CD4-positive, alpha-beta T cell treated with Interleukin-17A for 1 hour (primary cell): ENCODE measurements around the gene RWDD2A.
A peak's percentile ranks its signal among the peaks of the same experiment; 100 is the strongest.
"Not testable (repeated sequence)": the region's sequence is repeated elsewhere in the genome, so short reads cannot be mapped to it uniquely, and the experiment has no call there.

Experiments
- DNase-seq: peaks from one replicate; pipeline ENCODE4 v3.0.0-alpha.2; 2020

The RWDD2A gene

DNA sequence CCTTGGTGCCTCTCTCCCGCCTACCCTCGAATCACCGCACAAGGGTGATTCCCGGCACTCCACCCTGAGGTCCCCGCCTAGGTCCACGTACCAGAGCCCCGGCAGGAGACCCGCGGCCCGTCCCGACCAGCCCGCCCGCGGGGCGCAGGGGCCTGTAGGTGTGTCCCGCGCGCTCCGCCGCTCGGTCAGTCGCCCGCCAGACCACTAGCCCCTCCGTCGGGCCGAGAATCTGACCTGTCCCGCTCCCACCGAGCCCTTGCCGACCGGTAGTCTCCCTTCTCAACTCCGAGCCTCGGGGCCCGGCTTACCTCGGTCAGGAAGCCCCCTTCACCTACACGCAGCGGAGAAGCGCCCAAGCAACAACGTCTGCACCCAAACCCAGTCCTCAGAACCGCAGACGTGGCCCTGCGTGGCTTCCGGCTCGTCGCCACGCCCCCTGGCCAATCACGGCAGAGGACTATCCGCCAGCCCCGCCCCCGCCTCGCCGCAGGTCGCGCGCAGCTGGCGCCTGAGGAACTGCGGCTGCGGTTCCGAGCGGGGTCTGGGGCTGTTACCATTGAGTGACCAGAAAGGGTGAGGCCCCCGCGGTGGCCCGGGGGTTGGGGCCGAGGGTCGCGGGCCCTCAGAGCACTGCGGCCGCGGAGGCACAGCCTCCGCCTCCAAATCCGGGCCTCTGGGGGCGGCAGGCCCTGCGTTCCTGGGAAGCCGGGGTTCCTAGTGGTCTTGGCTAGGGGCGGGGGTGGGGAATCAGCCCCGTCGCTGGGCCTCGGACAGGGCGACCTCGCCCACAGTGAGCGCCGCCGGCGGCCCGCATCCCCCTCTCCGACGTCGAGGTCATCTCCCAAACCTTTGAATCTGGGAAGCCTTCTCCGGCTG, at the start of gene RWDD2A, which contains the start of gene PGM3:
TSS of gene RWDD2A (plus strand) at position 487 of the 876 bp plus-strand sequence. CDS start 1,095 bp downstream, outside the sequence.
TSS of gene PGM3 (minus strand) at position 395 of the 876 bp plus-strand sequence. CDS start 2,253 bp downstream, outside the sequence.
- DNase-seq = peak; percentile 89

DNA sequence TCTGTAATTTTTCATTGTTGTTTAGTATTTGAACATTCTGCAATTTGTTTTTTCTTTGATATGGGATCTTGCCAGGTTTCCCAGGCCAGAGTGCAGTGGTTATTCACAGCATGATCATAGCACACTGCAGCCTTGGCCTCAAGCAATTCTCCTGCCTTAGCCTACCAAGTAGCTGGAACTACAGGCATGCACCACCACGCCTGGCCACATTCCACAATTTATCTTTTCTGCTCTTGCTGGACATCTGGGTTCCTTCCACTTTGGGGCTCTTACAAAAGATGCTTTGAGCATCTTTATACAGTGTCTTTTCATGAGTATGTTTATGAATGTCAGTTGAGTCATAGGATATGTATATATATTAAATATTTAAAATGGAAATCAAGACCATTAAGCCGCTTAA, 42.0 kb upstream of the RWDD2A start:
- DNase-seq = no peak

DNA sequence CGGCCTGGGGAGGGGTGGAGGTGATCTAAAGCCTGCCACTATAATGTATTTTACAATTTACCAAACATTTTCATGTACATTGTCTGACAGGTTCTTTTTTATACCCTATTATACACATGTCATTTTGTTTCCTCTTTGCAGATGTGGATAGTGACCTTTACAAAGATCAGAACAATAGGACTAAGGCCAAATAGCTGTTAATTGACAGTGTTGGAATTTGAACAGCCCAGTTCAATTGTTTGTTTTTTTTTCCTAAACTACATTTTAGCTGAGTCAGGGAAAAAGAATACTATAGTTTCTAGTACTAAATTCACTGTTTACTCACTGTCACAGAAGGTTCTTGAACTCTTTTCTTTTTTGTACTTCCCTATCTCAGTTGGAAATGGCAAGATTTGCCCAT, 40.2 kb upstream of the RWDD2A start:
- no peak for DNase-seq

DNA sequence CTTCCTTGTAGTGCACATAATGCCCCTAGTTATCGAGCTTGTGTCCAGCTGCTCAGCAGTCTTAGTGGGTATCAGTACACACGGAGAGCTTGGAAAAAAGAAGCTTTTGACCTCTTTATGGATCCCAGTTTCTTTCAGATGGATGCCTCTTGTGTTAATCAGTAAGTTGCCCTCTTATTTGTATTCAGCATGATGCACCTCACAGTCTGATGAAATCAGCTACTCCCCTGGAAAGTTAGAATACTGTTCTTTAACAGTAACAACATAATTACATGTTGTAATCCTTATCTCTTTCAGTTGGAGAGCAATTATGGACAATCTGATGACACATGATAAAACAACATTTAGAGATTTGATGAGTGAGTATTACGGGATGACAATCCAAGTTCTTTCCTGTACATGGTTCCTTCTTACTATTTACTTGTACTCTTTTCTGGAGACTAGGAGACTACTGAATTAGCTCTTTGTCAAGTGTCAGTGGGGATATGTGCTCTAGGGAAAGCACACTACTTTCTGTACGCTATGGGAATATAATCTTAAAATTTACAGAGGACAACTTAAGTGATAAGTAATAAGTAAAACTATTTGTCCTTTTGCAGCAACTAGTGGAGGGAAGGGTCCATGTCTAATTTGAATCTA, 39.2 kb upstream of the RWDD2A start:
- no peak for DNase-seq

DNA sequence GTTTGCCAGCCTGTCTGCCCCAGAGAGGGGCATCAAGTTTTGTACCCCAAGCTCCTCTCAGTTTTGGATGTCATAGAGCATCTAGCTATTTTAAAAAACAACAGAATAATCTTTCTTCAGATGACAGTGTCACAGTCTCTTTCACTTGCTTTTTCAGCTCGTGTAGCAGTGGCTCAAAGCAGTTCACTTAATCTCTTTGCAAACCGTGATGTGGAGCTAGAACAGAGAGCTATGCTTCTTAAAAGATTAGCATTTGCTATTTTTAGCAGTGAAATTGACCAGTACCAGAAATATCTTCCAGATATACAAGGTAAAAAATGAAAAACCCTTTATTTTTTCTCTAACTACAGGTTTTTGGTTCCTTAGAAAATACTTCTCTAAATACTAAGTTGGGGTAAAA, 37.4 kb upstream of the RWDD2A start:
- no peak for DNase-seq

DNA sequence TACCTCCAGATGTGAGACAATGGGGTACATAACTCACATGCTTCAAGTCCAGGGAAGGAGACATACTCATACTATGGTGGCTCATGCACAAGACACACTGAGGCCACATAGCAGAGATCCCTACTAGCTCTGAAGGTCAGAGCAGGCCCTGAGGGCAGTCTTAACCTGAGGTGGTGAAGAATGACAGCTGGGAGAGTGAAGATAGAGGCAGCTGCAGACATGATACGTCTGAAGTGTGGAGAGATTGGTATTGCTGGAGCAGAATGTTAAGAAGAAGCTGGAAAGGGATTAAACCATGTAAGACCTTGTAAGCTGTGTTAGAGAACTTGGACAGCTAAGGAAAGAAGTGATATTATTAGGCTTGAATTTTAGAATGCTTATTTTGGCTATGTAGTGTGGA, 33.0 kb upstream of the RWDD2A start:
- no peak for DNase-seq

DNA sequence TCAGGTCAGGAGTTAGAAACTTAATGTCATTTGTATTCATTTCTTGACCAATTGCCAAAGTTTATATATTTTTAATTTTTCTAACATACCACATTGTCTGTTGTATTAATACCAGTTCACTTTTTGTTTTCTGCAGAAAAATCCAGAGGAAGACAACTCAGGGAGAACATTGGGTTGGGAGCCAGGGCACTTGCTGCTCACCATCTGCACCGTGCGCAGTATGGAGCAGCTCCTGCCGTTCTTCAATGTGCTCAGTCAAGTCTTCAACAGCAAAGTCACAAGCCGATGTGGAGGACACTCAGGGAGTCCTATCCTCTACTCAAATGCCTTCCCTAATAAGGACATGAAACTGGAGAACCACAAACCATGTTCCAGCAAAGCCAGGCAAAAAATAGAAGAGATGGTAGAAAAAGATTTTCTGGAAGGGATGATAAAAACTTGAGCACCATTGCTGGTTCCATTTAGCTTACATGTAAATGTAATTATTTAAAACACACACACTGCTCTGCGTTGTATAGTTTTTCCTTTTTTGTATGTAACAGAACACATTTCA, 25.4 kb upstream of the RWDD2A start:
- DNase-seq = no peak

DNA sequence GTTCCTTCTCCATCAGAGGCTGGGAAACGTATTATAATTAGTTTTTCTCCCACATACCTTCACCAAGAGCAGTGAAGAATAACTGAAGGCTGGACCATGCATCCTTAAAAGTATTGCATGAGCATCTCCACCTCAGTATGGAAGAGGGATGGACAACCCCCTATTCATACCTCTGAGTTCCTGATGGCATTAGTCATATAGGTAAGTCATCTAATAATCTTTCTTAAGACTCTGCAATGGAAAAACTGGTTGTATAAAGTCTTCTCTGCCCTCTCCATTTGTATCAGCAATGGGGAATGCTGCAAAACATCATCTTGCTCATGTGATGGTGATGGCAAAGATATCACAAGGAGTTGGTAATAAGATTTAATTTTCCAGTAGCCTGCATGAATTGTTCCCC, 24.6 kb upstream of the RWDD2A start:
- no peak for DNase-seq

DNA sequence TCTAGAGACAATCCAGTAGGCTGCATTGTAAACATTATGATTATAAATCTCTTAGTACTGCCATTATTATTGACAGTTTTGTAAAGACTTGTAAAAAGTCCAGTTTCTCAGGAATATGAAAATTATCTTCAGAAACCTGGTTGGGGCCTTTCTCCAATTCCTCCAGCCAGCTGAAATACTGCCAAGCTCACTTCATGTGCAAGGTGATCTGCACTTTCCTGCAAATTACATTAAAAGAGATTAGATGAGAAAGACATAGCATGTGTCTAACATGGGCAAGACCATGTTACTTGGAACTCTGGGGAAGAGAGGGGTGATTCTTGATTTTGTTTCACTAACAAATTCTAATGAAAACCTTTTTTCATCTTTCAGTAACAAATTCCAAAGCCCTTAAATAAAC, 24.1 kb upstream of the RWDD2A start:
- no peak for DNase-seq

DNA sequence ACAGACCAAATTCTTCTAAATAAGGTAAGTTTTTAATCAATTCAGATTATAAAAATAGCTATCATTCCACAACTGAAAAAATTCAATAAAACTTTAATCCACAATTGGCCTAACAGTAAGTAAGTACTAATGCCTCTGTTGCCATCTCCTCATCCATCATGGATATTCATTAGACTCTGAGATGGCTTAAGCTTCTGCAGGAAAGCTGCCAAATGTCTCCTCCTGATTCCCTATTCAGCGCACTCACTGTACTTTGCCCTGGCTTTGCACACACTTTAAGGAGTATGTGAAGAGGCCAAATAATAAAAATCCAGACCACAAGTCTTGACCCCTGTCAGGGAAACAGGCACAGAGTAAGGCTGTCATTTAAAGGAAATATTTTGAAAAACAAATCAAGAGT, 23.6 kb upstream of the RWDD2A start:
- no peak for DNase-seq

DNA sequence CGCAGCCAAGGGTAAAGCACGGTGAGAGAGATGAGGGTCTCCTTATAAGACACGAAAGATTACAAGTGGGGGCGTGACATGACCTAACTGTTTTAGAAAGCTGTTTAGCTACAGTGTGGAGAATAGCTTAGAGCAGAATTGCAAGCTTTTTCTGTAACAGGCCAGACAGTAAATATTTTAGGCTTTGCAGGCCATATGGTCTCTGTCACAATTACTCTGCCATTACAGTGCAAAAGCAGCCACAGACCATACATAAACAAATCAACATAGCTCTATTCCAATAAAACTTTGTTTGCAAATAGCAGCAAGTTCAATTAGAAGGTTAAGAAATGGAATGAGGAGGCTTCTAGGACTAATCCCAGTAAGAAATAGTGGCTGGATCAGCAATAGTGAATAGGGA, 16.9 kb upstream of the RWDD2A start:
- DNase-seq = no peak

DNA sequence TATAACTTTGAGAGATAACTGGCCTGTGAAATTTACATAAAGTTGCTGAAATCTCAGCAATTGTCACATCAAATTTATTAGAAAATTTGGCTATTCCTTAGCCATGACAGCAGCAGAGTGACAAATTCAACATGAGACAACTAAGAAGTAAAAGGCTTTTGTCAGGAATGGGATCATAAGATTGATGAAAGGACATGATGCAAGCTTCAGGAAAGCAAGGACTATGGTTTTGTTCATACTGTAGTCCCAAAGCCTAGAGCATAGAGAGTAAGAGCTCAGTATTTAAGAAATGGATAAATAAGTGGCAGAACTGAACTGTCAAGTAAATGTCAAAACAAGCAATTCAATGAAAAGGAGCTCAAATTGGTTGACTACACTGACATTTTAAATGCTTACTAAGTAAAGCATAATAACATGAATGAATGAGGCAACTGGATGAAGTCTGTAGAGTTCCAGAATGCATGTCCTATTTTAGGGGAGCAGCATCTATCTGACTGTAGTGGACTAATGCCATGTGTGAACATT, 12.7 kb upstream of the RWDD2A start:
- DNase-seq = no peak

DNA sequence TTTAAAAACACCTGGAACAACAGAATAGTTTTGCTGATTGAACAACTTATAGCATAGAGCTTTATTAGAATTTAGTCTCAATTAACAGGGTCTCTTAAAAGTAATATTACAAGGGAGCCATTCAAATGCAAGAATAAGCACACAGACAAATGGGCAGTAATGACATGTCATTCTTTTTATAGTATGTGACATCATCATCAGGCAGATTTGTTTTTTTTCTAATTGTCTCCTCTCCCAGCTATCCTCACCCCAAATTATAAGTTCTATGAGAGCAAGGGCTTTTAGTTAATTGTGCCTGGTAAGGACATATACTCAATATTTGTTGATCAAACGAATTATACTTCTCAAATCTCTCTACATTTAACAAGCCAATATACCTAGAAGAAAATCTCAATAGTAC, 11.0 kb upstream of the RWDD2A start:
- no peak for DNase-seq

DNA sequence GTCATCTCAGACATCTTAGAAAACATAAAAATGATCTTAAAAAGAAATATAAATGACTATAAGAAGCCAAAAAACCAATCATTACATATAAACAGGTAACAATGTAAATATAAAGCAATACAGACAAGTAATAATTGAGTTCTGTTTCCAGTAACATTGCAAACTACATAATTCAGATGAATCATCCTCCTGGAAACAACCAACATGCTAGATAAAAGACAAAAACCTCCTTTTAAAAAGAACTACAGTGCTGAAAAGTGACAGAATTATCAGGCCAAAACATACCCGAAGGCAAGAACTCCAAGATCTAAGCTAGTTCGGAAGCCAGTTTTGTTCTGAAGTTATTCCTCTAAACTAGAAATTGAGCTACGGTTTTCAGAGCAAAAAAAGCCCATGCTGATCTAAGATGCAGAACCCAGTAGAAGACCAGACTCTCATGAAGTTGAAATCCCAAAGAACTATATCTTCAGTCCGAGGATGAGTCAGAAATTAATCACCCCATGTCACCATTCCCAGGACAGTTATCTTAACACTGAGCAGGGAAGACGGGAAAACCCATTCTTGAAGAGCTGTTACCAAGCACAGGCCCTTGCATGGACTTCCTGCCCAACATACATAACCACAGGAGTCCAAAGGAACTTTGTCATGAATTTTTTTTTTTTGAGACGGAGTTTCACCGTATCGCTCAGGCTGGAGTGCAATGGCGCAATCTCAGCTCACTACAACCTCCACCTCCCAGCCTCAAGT, 9.9 kb upstream of the RWDD2A start:
- no peak for DNase-seq

DNA sequence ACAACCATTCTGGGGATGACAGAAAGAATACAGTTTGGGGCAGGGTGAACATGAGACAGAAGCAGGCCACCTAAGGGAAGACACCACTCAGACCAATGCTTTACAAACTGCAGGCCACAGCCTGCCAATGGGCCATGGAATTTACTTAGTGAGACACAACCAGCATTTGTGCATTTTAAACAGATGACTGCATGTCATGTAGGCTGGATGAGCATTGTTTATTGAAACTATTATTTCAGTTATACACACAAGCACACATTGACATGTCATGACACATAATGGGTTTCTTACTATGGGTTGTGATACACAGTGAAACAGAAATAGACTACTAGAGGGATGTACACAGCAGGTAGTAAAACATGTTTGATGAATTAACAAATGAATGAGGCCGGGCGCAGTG, 8.1 kb upstream of the RWDD2A start:
- no peak for DNase-seq

DNA sequence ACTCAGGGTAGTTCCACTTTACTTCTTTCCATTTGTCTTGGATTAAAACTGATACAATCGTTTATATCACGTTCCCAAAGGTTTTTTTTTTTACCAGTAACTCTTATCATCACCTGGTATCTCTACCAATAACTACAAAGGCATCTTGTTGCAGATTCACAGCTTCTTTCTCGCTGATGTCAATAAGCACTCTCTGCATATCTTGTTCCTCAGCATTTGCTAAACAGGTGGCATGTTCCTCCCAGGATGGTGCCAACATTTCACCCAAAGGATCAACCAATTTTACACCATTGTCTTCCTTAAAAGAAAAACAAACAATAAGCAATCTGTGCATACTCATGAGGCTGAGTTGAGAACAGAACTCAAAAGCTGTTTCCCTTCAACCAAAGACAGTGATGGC, 4.7 kb upstream of the RWDD2A start:
- DNase-seq = no peak

DNA sequence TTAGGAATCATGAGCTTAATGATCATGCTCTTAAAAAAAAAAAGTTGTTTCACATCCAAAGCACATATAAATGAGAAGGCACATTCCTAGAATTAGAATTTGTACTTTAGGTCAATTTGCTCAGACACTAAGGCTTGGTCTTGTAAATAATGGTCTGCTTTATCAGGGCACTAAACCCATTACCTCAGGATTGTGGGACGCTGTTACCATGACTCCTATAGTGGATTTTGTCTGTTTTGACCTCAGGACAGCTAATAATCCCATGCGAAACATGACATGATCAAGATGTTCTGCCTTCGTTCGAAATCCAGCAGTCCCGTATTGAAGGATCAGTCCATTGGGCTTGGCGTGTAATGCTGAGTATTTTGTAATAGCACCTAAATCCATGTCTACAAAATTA, 2.5 kb upstream of the RWDD2A start:
- no peak for DNase-seq

DNA sequence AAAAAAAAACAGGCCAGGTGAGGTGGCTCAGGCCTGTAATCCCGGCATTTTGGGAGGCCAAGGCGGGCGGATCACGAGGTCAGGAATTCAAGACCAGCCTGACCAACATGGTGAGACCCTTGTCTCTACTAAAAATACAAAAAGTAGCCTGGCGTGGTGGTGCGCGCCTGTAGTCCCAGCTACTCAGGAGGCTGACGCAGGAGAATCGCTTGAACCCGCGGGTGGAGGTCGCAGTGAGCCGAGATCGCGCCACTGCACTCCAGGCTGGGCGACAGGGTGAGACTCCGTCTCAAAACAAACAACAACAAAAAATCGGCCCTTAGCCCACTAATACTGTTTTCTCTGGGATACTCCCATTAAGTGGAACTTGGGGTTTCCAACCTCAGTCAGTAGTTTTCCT, 1.2 kb upstream of the RWDD2A start:
- not testable (repeated sequence) for DNase-seq

DNA sequence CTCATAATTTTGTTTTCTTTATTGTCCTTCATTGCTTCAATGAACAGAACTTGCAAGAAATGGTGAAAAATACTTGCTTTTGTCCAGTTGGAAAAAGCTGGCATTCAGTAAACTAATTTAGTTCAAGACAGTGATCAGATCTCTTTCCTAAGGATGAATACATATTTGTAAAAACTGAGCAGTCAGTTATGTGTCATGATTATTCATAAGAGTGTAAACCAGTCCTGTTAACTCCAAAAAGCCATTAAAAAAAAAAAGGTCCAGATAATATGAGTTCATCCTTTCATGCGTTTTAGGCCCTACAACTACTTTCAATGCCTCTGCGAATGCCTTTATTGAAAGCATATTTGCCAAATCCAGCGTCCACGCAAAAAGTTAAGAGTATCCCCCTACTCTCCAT, 701 bp upstream of the RWDD2A start:
- no peak for DNase-seq

DNA sequence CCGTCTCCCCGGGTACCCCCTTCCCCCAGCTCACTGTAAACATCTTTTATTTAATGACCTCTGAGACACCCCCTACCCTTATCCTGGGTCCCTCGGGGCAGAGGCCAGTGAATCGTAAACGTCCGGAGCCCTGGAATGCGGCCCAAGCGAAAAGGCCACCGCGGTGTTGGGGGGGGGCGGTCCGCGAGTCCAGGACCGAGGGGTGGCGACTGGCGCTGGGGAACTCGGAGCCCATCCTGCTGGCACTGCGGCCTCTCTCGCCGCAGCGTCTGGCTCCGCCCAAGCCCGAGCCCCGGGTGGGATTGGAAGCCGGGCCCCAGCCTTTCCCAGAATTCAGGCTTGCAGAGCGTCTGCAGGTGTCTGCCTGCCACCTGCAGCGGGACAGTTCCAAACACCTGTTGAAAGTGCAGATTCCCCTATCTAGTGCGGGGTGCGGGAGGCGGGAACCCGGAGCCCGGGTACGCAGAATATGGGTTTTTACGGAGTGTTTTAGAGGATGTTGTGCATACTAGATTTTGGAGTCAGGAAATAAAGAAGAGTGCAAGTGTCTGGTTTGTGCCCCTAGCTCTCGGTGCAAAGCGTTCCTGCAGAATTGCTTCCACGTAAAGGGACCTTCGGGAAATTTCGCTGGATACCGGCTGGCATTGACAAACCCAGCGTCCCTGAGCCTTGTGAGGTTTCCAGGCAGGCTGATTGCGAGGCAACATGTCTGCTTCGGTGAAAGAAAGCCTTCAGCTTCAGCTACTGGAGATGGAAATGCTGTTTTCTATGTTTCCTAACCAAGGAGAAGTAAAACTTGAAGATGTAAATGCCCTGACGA, 800 bp downstream of the RWDD2A start:
- peak; percentile 19 for DNase-seq

DNA sequence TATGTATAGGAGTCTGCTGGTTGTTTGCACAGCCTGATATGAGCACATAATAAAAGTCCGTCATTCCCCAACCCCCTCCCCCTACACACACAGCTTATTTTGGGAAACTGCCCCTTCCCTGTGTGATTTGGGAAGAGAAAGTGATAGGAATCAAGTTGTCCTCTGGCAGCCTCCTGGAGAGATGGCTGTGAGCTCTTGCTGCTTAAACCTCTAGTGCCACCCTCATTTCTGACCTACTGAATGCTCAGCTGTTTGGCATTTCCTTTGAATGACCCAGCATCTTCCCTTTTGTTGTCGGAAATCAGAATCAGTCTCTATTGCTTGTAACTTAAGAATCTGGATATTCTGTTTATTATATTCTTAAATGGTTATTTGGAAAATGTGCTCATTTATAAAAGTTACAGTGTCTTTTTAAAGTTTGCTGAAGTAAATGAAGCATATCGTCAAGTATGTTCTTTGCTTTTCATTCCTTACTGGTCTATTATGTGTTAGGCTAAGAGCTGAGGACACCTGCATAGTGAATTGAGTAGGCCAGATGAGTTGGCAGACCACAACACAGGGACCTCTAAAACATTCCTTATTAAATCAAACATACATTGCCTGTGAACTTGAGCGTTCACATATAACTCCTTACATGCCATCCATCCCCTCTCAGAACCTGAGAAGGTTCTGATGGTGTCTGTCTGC, 5.5 kb downstream of the RWDD2A start:
- no peak for DNase-seq
